Measurements from ENCODE around the gene IGFN1. TPM values are rescaled to one million over a fixed set of nuclear protein-coding genes. Genes with fewer than 3 reads are reported as not detected.

Gene IGFN1
- total and polyA plus RNA-seq, 10 donors = 0.02 to 0.03 (median 0.02) TPM; not detected in 7

- TF ChIP-seq CTCF (IDR thresholded peaks at IDR 0.05 in 8 of 11, conservative IDR thresholded peaks at IDR 0.05 in 3 of 11) (peak in 3 of 11 experiments; percentile 12 to 45 (median 21)), POLR2AphosphoS5 (IDR thresholded peaks at IDR 0.05) (no peak)
- intact Hi-C loops (cut with DNase I; ENCODE audit: low total_unique reads) = no loop called here
- peaks cover 0 to 24% (median 0%) of the 10 kb centered on the region in 7 donors for H3K27me3 ChIP-seq (replicated peaks in 1 of 7)
- H3K9me3 ChIP-seq = no peaks in the 10 kb centered on the region
- 50 to 72% (median 68%) methylated on average over 9 of the region's 9 CpGs for WGBS, 5 donors
- DNase-seq = no peak
- no peak overlapping the region for H3K27ac ChIP-seq
- H3K36me3 ChIP-seq = no peaks in the 10 kb centered on the region
- no peaks in the 10 kb centered on the region for H3K4me1 ChIP-seq
- no peak overlapping the region for H3K4me3 ChIP-seq
Measured at GRCh38 chr1:201184307-201185122, 6.1 kb upstream of the IGFN1 start.

DNA sequence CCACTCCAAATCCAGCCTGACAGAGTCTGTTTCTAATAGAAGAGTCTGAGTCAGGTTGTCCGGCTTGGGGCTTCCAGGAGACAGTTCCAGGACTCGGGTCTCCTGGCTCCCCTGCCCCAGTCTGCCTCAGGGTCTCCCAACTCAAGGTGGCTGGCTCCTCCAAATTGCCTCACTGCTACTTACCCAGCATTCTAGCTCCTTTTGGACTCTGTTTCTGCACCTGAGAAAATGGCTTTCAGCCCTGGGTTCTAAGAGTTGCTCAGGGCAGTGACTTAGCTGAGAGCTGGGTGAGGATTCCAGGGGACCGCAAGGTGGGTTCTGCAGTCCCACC is 5.5 kb upstream of the IGFN1 start:
- H3K9me3 ChIP-seq = no peaks in the 10 kb centered on the region
- no peak overlapping the region for H3K4me3 ChIP-seq
- DNase-seq = peak; percentile 54
- H3K27me3 ChIP-seq (replicated peaks in 1 of 7) = peaks cover 0 to 24% (median 0%) of the 10 kb centered on the region in 7 donors
- H3K27ac ChIP-seq = no peak overlapping the region
- H3K36me3 ChIP-seq = no peaks in the 10 kb centered on the region
- intact Hi-C loops (cut with DNase I; ENCODE audit: low total_unique reads) = no loop called here
- no peak for TF ChIP-seq POLR2AphosphoS5 (IDR thresholded peaks at IDR 0.05)
- peak in 1 of 11 experiments; percentile 13 for TF ChIP-seq CTCF (IDR thresholded peaks at IDR 0.05 in 8 of 11, conservative IDR thresholded peaks at IDR 0.05 in 3 of 11)
- TF ChIP-seq POLR2A (IDR thresholded peaks at IDR 0.05) = no peak
- 57 to 91% (median 78%) methylated on average over 3 of the region's 3 CpGs for WGBS, 5 donors
- H3K4me1 ChIP-seq = no peaks in the 10 kb centered on the region

GRCh38 chr1:201185527-201186128 is 5.0 kb upstream of the IGFN1 start:
- Histone ChIP-seq H3K27me3 (replicated peaks in 1 of 7) (peaks cover 0 to 27% (median 0%) of the 10 kb centered on the region in 7 donors), H3K4me3 (no peak overlapping the region), H3K9me3 (no peaks in the 10 kb centered on the region), H3K4me1 (no peaks in the 10 kb centered on the region), H3K27ac (no peak overlapping the region), H3K36me3 (no peaks in the 10 kb centered on the region)
- WGBS, 5 donors = 74 to 85% (median 82%) methylated on average over 5 of the region's 5 CpGs
- intact Hi-C loops (cut with DNase I; ENCODE audit: low total_unique reads) = no loop called here
- TF ChIP-seq CTCF (IDR thresholded peaks at IDR 0.05 in 8 of 11, conservative IDR thresholded peaks at IDR 0.05 in 3 of 11) (no peak), POLR2A (IDR thresholded peaks at IDR 0.05) (no peak)
- peak; percentile 34 for DNase-seq

GRCh38 chr1:201186192-201186591 is 4.4 kb upstream of the IGFN1 start:
- Histone ChIP-seq H3K4me3 (no peak overlapping the region), H3K27ac (no peak overlapping the region), H3K27me3 (replicated peaks in 1 of 7) (peaks cover 0 to 29% (median 5%) of the 10 kb centered on the region in 7 donors), H3K4me1 (no peaks in the 10 kb centered on the region), H3K9me3 (no peaks in the 10 kb centered on the region), H3K36me3 (no peaks in the 10 kb centered on the region)
- no peak for DNase-seq
- WGBS, 5 donors = 46 to 82% (median 71%) methylated on average over 3 of the region's 3 CpGs
- no peak for TF ChIP-seq POLR2AphosphoS5 (IDR thresholded peaks at IDR 0.05)
- TF ChIP-seq POLR2A (IDR thresholded peaks at IDR 0.05) = no peak
- no peak for TF ChIP-seq CTCF (IDR thresholded peaks at IDR 0.05 in 8 of 11, conservative IDR thresholded peaks at IDR 0.05 in 3 of 11)
- intact Hi-C loops (cut with DNase I; ENCODE audit: low total_unique reads) = no loop called here
